SH-SY5Y (cell line): ENCODE data around the gene CACNG6.

Experiments
- GATA2 ChIP-seq: IDR thresholded peaks from 2 replicates; pipeline ENCODE4 v1.6.1; 2011; ENCODE audit warnings: mild to moderate bottlenecking, low read depth, low read length
- GATA3 ChIP-seq: IDR thresholded peaks from 2 replicates; pipeline ENCODE4 v1.6.1; 2011; ENCODE audit warnings: low read depth, mild to moderate bottlenecking, low read length, moderate library complexity

DNA sequence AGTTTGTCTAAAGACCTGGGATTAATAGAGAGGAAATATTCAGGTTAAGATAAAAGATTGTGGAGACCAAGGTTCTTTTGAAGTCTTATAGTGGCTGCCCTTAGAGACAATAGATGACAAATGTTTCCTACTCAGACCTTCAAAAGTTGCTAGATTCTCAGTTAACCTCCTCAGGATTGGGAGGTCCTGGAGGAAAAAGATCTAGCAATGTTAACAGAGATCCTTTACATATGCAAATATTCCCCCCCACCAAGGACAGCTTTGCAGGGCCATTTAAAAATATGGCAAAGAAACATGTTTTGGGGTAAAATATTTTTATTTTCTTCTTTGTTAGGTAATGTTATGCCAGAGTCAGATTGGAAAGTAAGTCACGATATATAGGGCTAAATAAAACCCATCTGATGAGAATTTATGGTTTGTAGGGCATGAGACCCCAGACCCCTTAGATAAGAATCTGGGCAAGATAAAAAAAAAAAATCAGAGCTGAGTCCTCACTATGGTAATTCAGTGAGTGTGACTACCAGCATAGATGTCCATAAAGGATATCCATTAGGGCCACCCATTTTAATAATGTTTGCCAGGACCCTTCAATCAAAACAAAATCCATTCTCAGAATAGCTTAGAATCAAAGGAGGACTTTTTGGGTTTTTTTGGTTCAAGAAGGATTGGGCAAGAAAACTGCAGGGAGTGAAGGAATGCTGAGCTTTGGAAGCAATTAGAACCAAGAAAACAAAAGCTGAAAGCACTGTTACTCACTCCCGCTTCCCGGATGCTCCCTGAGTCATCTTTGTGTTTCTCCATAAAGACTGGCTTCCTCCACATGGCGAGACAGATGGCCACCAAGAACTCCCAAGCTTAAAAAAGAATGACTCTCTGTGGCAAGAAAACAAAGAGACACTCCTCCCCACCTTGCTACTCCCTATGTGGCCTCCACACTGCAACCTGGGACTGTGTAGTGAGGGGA lies 44.1 kb downstream of the CACNG6 start:
- no peak for TF ChIP-seq GATA3
- TF ChIP-seq GATA2 = no peak
